GM19372 (cell line): ENCODE results near the gene TAF13.

ENCODE experiments used
- ATAC-seq: cut with Tn5 transposase; IDR thresholded peaks from one replicate; pipeline ENCODE4 v1.9.1; 2021; ENCODE audit warnings: mild to moderate bottlenecking, low read depth, moderate library complexity; ENCODE audit not compliant: unreplicated experiment

TAF13 gene

GRCh38 chr1:109075531-109076490, at the start of gene TAF13:
Gene TAF13, minus strand, starts transcription at chr1:109076003. Its CDS starts 56 bp downstream, at chr1:109075947.
- peak; percentile 99 for ATAC-seq

GRCh38 chr1:109120356-109120755, 44.6 kb upstream of the TAF13 start:
- no peak for ATAC-seq

GRCh38 chr1:109118089-109118488, 42.3 kb upstream of the TAF13 start:
- no peak for ATAC-seq

- ATAC-seq, result no peak
These were observed 40.5 kb upstream of the TAF13 start for GRCh38 chr1:109116286-109116685.

- no peak for ATAC-seq
These were observed 39.9 kb upstream of the TAF13 start for GRCh38 chr1:109115685-109116084.

GRCh38 chr1:109114342-109114674, 38.5 kb upstream of the TAF13 start:
- ATAC-seq, result no peak

GRCh38 chr1:109113590-109114341, 38.0 kb upstream of the TAF13 start, which contains the start of gene ELAPOR1:
Gene ELAPOR1, plus strand, starts transcription at chr1:109114115. Its CDS starts 69 bp downstream, at chr1:109114184.
- ATAC-seq, result peak; percentile 55

GRCh38 chr1:109112652-109113285, 37.0 kb upstream of the TAF13 start:
- ATAC-seq, result peak; percentile 63

- no peak for ATAC-seq
These were observed 36.4 kb upstream of the TAF13 start for GRCh38 chr1:109112056-109112651.

- ATAC-seq, result no peak
These were observed 35.7 kb upstream of the TAF13 start for GRCh38 chr1:109111386-109112055.

GRCh38 chr1:109109906-109110305, 34.1 kb upstream of the TAF13 start:
- ATAC-seq, result no peak

GRCh38 chr1:109107785-109108184, 32.0 kb upstream of the TAF13 start:
- no peak for ATAC-seq

- no peak for ATAC-seq
These were observed 30.1 kb upstream of the TAF13 start for GRCh38 chr1:109105881-109106280.

GRCh38 chr1:109104364-109105151, 28.8 kb upstream of the TAF13 start:
- no peak for ATAC-seq

GRCh38 chr1:109099938-109100773, 24.4 kb upstream of the TAF13 start:
- peak; percentile 80 for ATAC-seq

- no peak for ATAC-seq
These were observed 20.3 kb upstream of the TAF13 start for GRCh38 chr1:109096120-109096519.

- ATAC-seq, result no peak
These were observed 19.8 kb upstream of the TAF13 start for GRCh38 chr1:109095631-109096030.

- no peak for ATAC-seq
These were observed 19.1 kb upstream of the TAF13 start for GRCh38 chr1:109094871-109095270.
